Stimulated activated CD4-positive, alpha-beta T cell treated with anti-CD3 and anti-CD28 coated beads, Interleukin-4, amount 100 ng/mL, for 48 hours (primary cell): Measurements from ENCODE around the gene KRT36.

Source experiments
- DNase-seq, 2 donors: peaks; one replicate each; pipeline ENCODE4 v3.0.0-alpha.2; 2020; ENCODE audit warnings: low read depth in 2 of 2

KRT36 gene

DNA sequence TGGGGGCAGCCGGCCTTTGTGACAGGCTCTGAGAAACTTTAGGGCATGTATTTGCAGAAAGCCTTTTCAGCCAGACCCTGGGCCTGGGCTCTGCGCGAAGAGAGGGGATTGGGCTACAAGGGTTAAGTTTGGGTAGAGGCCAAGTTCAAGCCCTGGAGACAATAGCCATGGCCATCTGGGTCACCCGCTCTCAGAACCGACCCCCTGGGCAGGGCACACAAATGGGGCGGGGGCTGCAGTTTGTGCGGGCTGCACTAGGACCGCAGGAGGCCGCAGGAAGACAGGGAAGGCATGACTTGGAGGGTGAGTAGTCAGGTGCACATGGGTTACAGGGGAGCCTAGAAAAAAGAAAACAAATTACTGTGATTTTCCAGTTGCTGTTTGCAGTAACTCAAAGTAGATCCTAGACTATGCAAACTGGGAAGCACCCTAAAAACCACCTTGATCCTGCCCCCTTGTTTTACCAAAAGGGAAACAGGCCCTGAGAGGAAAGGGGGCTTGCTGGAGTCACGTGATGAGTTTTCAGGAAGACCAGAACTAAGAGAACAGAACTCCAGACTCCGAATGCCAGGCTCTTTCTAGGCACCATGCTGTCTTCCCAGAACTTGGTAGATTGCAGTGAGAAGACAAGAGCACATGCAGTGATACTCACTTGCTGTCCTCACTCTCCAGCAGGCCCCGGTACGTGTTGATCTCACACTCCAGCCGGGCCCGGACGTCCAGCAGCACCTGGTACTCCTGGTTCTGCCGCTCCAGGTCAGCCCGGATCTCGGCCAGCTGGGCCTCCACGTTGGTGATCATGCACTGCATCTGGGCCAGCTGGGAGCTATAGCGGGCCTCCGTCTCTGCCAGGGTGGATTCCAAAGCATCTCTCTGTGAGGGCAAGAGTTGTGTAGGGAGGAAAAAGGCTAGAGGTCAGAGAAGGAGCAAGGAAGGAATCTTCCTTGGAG, 12.6 kb downstream of the KRT36 start:
- no peak for DNase-seq

DNA sequence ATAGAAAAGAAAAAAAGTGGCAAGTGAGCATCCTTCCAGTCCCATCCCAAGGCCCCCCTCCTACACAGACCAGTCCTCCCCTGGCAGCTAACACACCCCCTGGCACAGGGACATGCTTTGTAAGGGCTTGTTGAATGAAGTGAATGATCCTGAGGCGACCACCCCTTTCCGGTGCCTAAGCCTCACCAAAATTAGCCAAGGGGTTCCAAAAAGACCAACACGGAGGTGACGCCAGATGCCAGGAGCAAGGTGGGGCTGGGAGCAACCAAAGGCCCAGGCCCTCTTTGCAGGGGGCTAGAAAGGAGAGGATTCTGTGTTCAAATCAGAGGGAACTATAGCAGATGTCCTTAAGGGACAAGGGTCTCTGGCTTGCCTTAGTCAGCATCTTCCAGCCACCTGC, 14.3 kb downstream of the KRT36 start:
- DNase-seq: no peak

DNA sequence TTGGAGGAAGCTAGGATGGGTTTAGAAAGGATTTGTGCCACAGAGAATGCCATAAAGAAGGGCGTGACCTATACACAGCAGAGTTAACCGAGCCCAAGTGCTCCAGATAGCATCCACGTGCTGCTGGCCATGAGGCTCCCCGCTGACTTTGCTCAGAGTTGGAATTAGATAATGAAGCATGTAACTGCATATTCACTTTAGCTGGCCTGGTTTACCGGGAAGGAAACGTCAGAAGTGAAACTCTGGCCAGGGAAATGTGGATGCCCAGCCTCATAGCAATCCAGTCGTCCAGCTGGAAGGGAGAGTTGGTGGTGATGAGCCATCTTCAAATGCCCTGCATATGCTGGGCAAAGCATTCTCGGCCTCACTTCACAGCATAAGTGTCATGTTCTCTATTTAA, 14.8 kb downstream of the KRT36 start:
- DNase-seq: no peak

DNA sequence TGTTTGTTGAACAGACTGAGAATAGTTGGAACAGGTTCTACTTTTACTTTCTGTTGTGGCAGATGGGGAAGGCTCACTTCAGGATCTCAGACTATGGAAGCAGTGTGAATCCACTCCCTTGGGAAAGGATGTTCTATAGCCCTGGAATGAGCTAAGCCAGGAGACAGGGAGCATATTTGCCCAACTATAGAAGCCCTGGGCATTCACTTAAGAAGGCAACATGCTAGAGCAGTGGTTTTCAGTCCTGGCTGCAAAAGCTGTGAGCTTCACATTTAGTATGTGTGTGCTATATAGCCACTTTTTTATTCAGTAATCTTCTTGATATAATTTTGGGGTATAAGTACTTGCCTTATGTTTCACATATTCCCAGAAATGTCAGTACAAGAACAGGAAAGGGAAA, 21.4 kb downstream of the KRT36 start:
- DNase-seq: no peak

DNA sequence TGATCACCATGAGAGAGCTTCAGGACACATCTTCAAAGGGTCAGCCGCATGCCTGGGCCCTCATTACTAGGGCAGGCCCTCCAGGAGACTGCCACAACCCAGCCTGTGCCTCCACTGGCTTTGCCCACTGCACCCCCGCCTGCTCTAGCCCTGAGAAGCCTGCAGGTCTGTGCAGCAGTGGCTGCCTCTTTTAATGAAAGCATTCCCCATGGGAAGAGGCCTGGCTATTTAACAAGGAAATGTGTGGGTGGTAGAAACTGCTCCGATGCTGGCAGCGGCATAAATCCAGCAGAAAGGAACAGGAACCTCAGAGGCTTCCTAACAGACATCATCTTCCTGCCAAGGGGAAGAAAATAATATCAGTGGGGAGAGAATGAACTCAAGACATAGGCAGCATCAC, 22.1 kb downstream of the KRT36 start:
- no peak for DNase-seq

DNA sequence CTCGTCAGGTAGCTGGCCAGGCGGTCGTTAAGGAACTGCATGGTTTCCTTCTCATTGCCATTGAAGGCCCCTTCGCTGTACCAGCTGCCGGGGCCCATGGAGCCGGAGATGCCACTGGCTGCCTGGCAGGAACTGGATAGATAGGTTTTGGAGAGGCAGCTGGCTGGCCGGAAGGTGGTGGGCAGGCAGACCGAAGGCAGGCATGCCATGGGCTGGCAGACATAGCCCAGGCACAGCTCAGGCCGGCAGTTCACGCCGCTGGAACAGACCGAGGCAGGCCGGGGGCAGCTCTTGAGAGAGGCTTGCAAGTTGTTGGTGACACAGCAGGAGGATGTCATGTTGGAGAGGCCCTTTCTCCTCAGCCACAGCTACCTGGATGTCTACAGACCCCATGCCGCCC, 22.7 kb downstream of the KRT36 start, which contains the start of gene KRT32:
TSS of gene KRT32 (minus strand) at position 399 of the 400 bp plus-strand sequence. CDS start at position 338, 61 bp downstream.
- DNase-seq: no peak

DNA sequence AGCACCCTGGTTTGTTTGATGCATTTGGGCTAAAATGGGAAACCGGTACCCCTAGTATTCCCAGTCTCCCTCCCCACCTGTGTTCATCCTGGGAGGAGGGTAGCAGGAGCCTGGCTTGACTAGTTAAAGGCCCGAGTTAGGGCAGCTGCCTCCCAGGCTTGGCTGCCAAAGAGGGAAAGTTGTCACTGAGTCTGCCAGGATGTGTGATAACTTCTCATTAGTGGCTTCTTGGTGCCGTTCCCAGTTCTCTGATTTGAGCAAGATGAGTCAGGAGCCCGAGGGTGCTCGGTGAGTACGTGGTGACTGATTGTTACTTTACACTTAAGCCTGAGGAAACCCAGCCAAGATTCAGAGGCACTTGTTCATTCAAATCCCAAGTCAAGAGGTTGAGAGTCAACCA, 25.0 kb downstream of the KRT36 start:
- no peak for DNase-seq

DNA sequence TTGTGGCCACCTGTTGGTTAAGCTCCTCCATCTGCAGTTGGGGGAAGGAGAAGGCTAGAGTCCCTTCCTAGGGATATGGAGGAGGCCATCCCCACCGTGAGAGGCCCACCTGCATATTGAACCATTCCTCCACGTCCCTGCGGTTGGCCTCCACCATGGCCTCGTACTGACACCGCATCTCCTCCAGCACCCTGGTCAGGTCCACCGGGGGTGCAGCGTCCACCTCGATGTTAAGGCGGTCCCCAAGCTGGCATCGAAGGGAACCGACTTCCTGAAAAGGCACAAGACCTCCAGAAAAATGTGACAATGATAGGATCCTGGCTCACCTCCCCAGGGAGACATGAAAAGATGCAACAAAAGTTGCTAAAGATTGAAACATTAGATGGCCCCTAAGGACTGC, 25.5 kb downstream of the KRT36 start:
- DNase-seq: no peak

DNA sequence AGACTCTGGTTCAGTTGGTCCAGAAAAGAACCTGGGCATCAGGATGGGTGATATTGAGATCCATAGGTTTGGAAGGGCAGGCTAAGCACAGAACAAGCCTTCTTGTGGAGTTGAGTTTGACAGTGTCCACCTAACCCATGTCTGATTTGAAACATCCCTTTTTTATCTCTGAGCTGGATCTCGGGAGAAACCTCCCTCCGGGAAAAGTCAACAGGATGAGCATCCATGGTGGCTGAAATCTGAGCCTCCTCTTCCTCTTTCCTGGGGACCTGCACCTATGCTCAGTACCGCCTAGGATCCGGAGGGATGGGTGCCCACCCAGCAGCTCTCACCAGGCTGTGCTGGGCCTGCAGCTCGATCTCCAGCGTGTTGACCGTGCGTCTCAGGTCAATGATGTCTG, 26.0 kb downstream of the KRT36 start:
- DNase-seq: no peak

DNA sequence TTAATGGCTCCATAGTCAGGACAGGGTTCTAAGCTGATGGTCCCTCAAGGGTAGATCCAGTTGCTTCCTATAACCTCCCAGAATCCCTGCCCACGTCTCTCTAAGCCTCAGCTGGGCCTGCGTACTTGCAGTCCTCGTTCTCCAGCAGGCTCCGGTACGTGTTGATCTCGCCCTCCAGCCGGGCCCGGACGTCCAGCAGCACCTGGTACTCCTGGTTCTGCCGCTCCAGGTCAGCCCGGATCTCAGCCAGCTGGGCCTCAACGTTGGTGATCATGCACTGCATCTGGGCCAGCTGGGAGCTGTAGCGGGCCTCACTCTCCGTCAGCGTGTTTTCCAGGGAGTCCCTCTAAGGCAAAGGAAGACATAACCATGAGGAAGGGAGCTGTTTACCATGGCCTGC, 27.0 kb downstream of the KRT36 start:
- DNase-seq: no peak

DNA sequence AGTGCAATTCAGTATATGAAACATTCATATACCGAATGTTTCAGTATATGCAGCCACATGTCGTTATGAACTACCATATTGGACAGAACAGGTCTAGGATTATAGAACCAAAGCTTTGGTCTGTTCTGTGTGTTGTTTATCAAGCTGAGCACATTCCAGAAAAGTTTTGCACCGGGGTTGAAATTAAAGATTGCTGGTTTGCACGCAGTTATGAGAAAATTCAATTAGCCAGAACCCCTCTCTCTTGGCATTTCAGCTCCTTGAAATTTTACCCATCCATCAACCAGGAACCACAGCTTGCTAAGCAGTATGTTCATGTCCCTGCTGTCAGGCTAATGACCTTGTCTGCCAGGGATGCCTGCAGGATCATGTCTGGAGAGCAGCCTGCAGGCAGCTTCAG, 32.0 kb downstream of the KRT36 start:
- no peak for DNase-seq

DNA sequence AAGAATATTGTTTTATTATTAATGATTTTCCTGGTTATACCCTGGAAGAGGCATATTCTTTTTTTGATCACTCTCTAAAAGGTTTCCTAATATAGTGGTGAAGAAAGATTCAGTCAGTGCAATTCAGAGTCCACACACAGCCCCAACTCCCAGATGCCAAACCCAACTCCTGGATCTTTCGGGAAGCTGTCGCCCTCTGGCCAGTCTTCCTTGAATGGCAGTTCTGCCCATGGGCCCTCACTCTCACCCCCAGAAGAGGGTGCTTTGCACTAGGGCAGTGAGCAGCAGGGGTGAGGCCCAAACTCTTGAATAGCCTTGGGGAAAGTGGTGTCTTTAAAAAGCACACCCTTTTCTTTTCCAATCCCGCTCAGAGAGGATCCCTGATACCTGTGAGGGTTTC, 33.5 kb downstream of the KRT36 start:
- DNase-seq: no peak

DNA sequence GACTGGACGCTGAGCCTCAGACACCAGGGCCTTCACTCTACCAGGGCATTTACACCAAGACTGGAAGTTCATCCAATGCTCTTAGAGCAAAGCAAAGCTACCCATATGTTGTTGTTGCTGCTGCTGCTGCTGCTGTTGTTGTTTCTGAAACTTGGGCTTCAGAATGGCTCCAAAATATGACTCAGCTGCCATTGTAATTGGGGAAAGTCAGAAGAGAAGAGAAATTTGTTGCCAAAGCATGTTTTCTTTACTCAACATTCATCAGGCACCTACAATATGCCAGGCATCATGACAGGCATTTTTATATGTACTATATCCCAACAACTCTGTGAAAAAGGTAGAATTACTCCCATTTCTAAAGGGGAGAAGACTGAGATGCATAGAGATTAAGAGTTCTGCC, 34.5 kb downstream of the KRT36 start:
- no peak for DNase-seq

DNA sequence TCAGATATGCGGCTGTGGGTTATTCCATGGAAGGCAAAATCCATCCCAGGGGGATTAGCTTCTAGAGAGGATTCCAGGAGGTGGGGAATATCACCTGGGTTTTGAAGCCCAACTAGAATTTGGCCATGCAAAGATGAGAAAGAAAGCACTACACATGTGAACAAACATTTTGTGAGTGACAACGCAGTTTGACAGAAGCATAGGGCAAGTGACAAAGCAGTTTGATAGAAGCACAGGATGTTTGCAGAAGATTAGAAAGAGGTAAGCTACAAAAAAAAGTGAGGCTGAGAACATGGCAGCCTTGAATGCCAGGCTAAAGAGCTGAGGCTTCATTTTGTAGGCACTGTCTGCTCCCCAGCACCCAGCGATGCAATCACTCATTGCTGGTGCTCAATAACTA, 36.6 kb downstream of the KRT36 start:
- DNase-seq: no peak

DNA sequence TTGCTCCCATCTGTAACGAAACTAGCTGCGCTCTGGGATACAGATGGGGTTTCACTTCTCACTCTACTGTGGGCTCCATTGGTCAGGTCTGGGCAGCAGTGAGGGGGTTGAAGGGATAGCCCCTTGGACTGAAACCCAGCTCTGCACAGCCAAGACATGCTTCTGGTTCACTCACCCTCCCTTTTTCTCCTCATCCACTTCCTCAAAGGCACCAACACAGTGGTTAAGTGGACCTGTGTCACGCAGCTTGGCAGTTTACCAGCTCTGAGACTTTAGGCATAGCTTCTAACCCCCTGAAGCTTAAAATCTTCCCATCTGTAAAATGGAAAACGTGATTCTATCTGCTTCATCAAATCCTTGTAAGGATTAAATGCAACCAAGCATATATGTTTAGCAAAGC, 37.4 kb downstream of the KRT36 start:
- no peak for DNase-seq

DNA sequence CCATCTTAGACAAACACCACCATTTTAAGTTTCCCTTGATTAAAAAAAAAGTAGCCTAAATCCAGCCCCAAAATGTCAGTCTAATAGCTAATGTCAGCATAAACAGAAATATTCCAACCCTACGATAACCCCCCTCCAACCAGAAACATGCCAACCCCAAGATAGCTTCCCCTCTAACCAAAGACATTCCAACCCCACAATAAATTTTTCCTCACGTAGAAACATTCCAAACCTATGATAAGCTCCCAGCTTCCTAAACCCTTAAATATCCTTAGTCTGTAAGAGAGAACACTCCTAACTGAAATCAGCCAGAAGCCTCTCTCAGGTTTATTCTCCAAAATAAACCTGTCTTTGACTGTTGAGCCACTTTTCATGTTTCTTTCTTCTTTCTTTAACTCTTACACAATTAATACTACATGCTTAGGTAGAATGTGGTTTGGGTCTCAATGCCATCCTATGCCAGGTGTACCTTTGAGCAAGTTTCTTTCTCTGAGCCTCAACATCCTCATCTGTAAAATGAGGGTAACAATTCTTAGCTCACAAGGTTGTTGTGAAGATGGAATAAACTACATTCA, 38.5 kb downstream of the KRT36 start:
- no peak for DNase-seq

DNA sequence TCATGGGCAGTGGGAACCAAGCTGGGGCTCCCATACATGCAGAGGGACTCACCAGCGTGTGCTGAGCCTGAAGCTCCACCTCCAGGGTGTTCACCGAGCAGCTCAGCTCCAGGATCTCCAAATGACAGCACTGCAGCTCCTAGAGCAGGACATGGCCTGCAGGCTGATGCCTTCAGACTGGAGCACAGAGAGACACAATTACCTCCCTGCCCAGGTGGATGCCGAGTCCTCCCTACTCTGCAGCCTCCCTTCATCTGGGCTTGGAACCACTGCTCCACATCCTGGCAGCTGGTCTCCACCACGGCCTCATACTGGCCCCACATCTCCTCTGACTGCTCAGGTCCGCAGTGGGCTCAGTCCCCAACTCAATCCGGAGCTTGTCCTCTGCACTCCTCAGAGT, 40.7 kb downstream of the KRT36 start:
- no peak for DNase-seq

DNA sequence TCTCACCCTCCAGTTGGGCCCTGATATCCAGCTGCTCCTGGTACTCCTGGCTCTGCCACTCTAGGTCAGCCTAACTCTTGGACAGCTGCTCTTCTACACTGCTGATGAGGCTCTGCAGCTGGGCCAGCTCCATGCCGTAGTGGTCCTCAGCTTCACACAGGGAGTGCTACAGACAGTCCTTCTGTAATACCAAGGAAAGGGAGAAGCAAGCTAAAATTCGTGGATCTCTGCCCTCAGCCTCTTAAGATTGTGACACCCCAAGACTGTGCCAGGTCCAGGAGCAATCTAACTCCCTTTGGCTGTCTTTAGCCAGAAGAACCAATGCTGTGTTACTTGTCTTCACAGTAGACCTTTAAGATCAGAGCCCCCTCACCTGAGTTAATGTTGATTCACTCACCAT, 41.2 kb downstream of the KRT36 start:
- no peak for DNase-seq

DNA sequence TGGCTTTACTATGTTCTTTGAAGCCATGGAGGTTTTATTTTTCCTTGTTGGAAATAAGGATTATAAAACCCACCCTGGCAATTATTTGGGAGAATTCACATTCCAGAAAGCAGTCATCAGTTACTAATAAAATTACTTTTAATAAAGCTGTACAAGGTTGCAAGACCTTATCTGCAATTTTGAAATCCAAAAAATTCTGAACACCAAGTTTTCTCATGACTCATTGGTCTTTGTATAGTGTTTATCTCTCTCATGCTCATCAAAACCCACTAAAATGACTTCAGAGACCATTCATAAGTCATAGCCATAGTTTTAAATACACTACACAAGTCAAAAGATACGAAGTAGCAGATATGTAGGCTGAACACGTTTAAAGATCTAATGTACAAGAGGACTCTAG, 42.9 kb downstream of the KRT36 start:
- no peak for DNase-seq

DNA sequence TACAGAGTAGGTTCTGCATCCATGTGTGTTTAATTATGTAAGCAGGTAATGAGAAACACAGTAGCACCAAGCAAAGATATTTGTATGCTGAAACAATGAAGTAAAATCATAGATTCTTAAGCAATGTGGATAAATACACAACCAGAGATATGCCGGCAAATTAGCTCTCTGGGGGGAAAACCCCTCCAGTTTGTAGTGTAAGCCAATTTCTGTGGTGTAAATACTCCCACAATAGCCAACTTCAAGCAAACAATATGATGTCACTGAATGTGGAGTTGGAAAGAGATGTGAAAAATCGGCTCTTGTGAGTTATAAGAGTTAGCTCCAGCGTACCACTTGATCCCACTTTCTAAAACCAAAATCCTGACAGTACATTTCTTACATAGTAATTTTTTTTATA, 45.1 kb downstream of the KRT36 start:
- DNase-seq: no peak

DNA sequence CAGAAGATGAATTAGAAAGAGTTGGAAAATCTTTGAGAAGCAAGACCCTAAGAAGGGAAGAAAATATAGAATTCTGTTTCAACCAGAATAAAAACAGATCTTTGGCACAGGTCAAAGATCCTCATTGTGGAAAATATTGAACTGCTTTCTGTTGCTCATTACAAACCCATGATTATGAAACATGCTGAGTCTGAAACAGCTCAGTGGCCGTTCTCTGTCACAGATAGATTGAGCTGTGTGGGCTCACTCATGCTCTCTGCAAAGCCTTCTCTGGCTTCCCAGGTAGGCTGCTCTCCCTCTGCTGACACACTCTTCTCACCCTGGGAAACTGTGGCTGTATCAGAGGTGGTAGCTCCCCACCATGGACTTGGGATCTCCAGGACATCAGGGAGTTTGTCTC, 45.5 kb downstream of the KRT36 start:
- DNase-seq: no peak

DNA sequence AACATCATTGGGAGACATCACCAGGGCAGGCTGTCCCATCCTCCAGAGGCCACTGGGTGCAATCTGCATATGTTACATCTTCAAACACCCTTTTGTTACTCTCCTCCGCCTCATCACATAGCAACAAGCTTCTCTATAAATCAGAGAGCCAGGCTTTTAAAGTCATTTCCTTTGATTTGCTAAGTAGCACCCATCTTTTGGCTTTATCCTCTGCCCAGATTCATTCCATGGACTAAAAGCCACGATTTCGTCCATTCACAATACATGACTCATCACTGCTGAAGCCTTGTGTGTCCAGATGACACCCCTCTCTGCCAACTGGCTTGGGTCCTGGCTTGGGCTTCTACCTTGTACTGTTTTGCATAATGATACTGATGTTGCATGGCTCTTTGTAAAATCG, 47.0 kb downstream of the KRT36 start:
- no peak for DNase-seq

DNA sequence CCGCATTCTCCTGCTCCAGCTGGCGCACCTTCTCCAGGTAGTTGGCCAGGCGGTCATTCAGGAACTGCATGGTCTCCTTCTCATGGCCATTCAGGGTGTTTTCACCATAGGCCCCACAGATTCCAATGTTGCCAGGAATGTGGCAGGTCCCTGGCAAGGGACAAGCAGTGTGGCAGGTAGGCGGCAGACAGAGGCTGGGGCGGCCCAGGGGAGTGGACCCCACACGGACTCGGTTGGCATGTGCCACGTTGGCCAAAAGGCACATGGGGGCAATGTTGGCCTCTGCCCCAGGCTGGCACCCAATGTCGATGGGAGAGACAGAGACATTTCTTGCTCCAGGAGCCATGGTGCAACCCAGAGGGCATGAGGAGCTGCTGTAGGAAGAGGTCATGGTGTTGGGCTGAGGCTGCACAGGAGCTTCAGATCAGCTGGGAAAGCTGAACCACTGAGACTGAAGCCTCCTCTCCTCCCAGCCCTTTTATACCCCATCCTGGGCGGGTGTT, 49.1 kb downstream of the KRT36 start, which contains the start of gene KRT38:
TSS of gene KRT38 (minus strand) at position 453 of the 503 bp plus-strand sequence. CDS start at position 391, 62 bp downstream.
- no peak for DNase-seq
